ENCODE measurements around the gene ITGB1BP2. TPM values are rescaled to one million over a fixed set of nuclear protein-coding genes. Genes with fewer than 3 reads are reported as not detected.

The ITGB1BP2 gene
- polyA plus RNA-seq (2012; rRNA removed): 1.5 and 1.7 TPM in 2 replicates
- 0.42 and 0.60 TPM in 2 replicates for polyA plus RNA-seq (2012; cell fraction: cytosol; rRNA removed)
- polyA plus RNA-seq (2012; cell fraction: nucleus; rRNA removed): 8.7 and 11.1 TPM in 2 replicates

DNA sequence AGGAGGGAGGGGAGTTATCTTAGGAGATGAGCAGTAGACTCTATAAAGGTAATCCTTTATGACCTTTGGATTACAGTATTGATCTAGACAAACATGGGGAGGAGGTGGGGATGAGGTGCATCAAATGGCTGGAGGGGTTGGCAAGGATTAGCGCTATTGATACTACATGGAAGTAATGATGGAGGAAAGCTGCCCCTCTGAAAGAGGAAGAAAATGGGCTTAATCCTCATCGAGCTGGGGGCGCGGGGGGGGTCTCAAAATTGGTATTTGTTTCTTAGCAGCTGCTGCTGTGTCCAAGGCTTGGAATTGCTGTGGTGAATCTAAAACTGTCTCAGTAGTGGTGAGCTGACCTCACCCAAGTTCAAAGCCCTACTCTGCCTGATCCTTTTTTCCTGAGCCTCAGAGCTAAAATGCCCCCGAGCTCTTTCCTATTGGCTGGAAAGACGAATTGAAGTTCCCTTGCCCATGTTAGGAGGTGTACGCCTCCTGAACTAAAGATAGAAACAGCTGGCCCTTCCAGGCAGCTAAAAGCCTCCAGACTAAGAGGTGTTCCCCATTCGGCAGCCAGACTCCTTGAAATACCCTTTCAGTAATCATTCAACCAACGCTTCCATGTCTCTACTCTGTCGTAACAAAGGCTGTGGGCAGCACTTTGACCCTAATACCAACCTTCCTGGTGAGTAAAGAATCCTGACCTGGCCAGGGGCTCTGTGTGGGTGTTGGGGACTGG lies at the start of gene ITGB1BP2:
Gene ITGB1BP2, plus strand, starts transcription at position 556 of the 730 bp plus-strand sequence. Its CDS starts 57 bp downstream, at position 613.
- peak within 1 kb of the TSS in 1 of 2 experiments; percentile 29; a peak in 1 of 4 replicates for H3K27ac ChIP-seq (ENCODE audit: low read depth in 2 of 2, low read length in 1 of 2)
- no peak within 1 kb of the TSS for H2AFZ ChIP-seq (ENCODE audit: low read depth)
- POLR2A ChIA-PET: no interaction called here

GRCh38 chrX:71252221-71252620 lies 49.3 kb upstream of the ITGB1BP2 start:
- POLR2A ChIA-PET: no interaction called here
- no peaks in the 10 kb centered on the region for H3K9me3 ChIP-seq
- CTCF ChIA-PET: interaction anchor here (1.0 kb wide), 1 partner anchor 72 kb away, joined by 3 read pairs; no protein-coding TSS in a partner anchor
- TF ChIP-seq SIN3A (IDR thresholded peaks at IDR 0.05; ENCODE audit: borderline replicate concordance, low read depth, low read length) (no peak), SMC3 (IDR thresholded peaks at IDR 0.05; ENCODE audit: low read depth, low read length) (no peak), NFIC (IDR thresholded peaks at IDR 0.05; ENCODE audit: borderline replicate concordance) (no peak), TCF12 (IDR thresholded peaks at IDR 0.05) (no peak), REST (IDR thresholded peaks at IDR 0.05; ENCODE audit: low read depth, low read length) (no peak), FOXJ3 (CRISPR knock-in tag; IDR thresholded peaks at IDR 0.05) (no peak), GATA2 (CRISPR knock-in tag; IDR thresholded peaks at IDR 0.05) (no peak), CHD2 (IDR thresholded peaks at IDR 0.05; ENCODE audit: low read length, partially characterized antibody) (no peak)
- H3K9ac ChIP-seq: no peak overlapping the region
- peaks cover 9 to 12% of the 10 kb centered on the region in 2 experiments; a peak in 2 of 4 replicates for H3K4me1 ChIP-seq (ENCODE audit: control insufficient read depth in 1 of 2, insufficient read depth in 2 of 2, low read depth in 1 of 2, low read length in 1 of 2)
- H3K27ac ChIP-seq (ENCODE audit: low read depth in 2 of 2, low read length in 1 of 2): no peak overlapping the region
- no peaks in the 10 kb centered on the region for H3K9me2 ChIP-seq
- H3K36me3 ChIP-seq (replicated peaks in 1 of 2; ENCODE audit: control insufficient read depth in 1 of 2, insufficient read depth in 2 of 2, low read length in 1 of 2): peaks cover 0 to 34% of the 10 kb centered on the region in 2 experiments
- H3K27me3 ChIP-seq (ENCODE audit: insufficient read depth): no peaks in the 10 kb centered on the region
- no peaks in the 10 kb centered on the region for H4K20me1 ChIP-seq (ENCODE audit: insufficient read depth)
- H3K4me2 ChIP-seq: peak overlapping the region; percentile 96
- peaks cover 16% of the 10 kb centered on the region for H3K79me2 ChIP-seq (ENCODE audit: insufficient read depth)
- no peak overlapping the region for H2AFZ ChIP-seq (ENCODE audit: low read depth)
- no peak for DNase-seq
- H3K4me3 ChIP-seq (ENCODE audit: low read depth in 2 of 2, low read length in 1 of 2): peak overlapping the region in 1 of 2 experiments; percentile 86; a peak in 1 of 4 replicates
- 72% methylated on average over 2 of the region's 2 CpGs for WGBS (ENCODE audit: low lambda C conversion rate)
- H3F3A ChIP-seq (replicated peaks; ENCODE audit: insufficient read depth): peaks cover 6% of the 10 kb centered on the region

More for the DNA sequence above, at the start of gene ITGB1BP2:
- TF ChIP-seq, protein P1, sequence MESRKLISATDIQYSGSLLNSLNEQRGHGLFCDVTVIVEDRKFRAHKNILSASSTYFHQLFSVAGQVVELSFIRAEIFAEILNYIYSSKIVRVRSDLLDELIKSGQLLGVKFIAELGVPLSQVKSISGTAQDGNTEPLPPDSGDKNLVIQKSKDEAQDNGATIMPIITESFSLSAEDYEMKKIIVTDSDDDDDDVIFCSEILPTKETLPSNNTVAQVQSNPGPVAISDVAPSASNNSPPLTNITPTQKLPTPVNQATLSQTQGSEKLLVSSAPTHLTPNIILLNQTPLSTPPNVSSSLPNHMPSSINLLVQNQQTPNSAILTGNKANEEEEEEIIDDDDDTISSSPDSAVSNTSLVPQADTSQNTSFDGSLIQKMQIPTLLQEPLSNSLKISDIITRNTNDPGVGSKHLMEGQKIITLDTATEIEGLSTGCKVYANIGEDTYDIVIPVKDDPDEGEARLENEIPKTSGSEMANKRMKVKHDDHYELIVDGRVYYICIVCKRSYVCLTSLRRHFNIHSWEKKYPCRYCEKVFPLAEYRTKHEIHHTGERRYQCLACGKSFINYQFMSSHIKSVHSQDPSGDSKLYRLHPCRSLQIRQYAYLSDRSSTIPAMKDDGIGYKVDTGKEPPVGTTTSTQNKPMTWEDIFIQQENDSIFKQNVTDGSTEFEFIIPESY (IDR thresholded peaks at IDR 0.05; ENCODE audit: borderline replicate concordance, low read depth): no peak
- TF ChIP-seq EZH2phosphoT487 (IDR thresholded peaks at IDR 0.05; ENCODE audit: borderline replicate concordance, low read depth): no peak
- no peak for TF ChIP-seq MEF2A (IDR thresholded peaks at IDR 0.05; ENCODE audit: borderline replicate concordance, low read depth)
- TF ChIP-seq CHD2 (IDR thresholded peaks at IDR 0.05; ENCODE audit: low read length, partially characterized antibody): no peak
- TF ChIP-seq POLR2AphosphoS5 (IDR thresholded peaks at IDR 0.05; ENCODE audit: low read depth, low read length): no peak
- TF ChIP-seq NRF1 (IDR thresholded peaks at IDR 0.05; ENCODE audit: low read depth, low read length): no peak
- TF ChIP-seq JUND (IDR thresholded peaks at IDR 0.05): no peak; the same call in 1 of the 2 replicates
- Histone ChIP-seq H3K4me2 (no peak within 1 kb of the TSS; the same call in 1 of the 2 replicates), H4K20me1 (ENCODE audit: insufficient read depth) (0 out of 2 replicates have a peak, but pooled peaks cover 6% of the 10 kb centered on the region), H3K27me3 (ENCODE audit: insufficient read depth) (no peaks in the 10 kb centered on the region), H3K9ac (no peak within 1 kb of the TSS), H3F3A (replicated peaks; ENCODE audit: insufficient read depth) (peaks cover 56% of the 10 kb centered on the region), H3K4me1 (ENCODE audit: control insufficient read depth in 1 of 2, insufficient read depth in 2 of 2, low read depth in 1 of 2, low read length in 1 of 2) (no peaks in the 10 kb centered on the region), H3K79me2 (ENCODE audit: insufficient read depth) (no peaks in the 10 kb centered on the region), H3K4me3 (ENCODE audit: low read depth in 2 of 2, low read length in 1 of 2) (no peak within 1 kb of the TSS), H3K36me3 (replicated peaks in 1 of 2; ENCODE audit: control insufficient read depth in 1 of 2, insufficient read depth in 2 of 2, low read length in 1 of 2) (peaks cover 47 to 49% of the 10 kb centered on the region in 2 experiments), H3K9me3 (no peaks in the 10 kb centered on the region), H3K9me2 (no peaks in the 10 kb centered on the region)
- DNase-seq: no peak
- 91% methylated on average over 10 of the region's 10 CpGs for WGBS (ENCODE audit: low lambda C conversion rate)
- CTCF ChIA-PET: no interaction called here
